Activated B cell treated with CpG ODN at 0.5 μM for 24 hours (primary cell): ENCODE data around the gene C16orf74. TPM values are rescaled to one million over a fixed set of nuclear protein-coding genes. Genes with fewer than 3 reads are reported as not detected.
A peak's percentile ranks its signal among the peaks of the same experiment; 100 is the strongest.

Experiments used
- ATAC-seq: fragments of 200-7000 bp; cut with Tn5 transposase; one replicate; pipeline ENCODE4 v1.10.0; 2021; ENCODE audit warnings: low read depth, mild to moderate bottlenecking, moderate library complexity
- CTCF ChIA-PET: fragments of 350-600 bp; sonication (Branson Sonifier 250); formaldehyde crosslinking; loops from one replicate; lab custom pipeline; 2021; ENCODE audit warnings: antibody characterized with exemption; lab: Charles Lee
- POLR2A ChIA-PET: fragments of 350-600 bp; sonication (Branson Sonifier 250); formaldehyde crosslinking; loops from one replicate; lab custom pipeline; 2021; ENCODE audit warnings: antibody characterized with exemption; lab: Charles Lee
- DNase-seq: peaks from one replicate; pipeline ENCODE4 v3.0.0; 2022
- H3K27ac Mint-ChIP-seq: one replicate; pipeline ENCODE4 v1.8.0; 2020; ENCODE audit warnings: mixed read lengths
- H3K27me3 Mint-ChIP-seq: one replicate; pipeline ENCODE4 v1.8.0; 2021; ENCODE audit warnings: mixed read lengths
- H3K36me3 Mint-ChIP-seq: one replicate; pipeline ENCODE4 v1.8.0; 2021; ENCODE audit warnings: low read depth, mixed read lengths
- H3K4me1 Mint-ChIP-seq: one replicate; pipeline ENCODE4 v1.8.0; 2021; ENCODE audit warnings: mixed read lengths
- H3K4me3 Mint-ChIP-seq: one replicate; pipeline ENCODE4 v1.8.0; 2020; ENCODE audit warnings: mild to moderate bottlenecking, mixed read lengths
- H3K9me3 Mint-ChIP-seq: one replicate; pipeline ENCODE4 v1.8.0; 2020; ENCODE audit warnings: mixed read lengths
- intact Hi-C: fragments of 100-400 bp; cut with micrococcal nuclease; formaldehyde crosslinking; loops from one replicate; pipeline ENCODE4 v1.15.1; 2024
- total RNA-seq: library from RNA; stranded (reverse); gene quantifications from 2 replicates; pipeline ENCODE4 v1.2.3, GENCODE V29; 2022
- TF ChIP-seq, protein P1 (sequence below): fragments of 200-600 bp; IDR thresholded peaks from one replicate; pipeline ENCODE4 v1.8.0; 2022; ENCODE audit warnings: antibody characterized with exemption, mild to moderate bottlenecking

C16orf74 gene
- total RNA-seq, 1 donor from 2014 or later: 18.3 TPM

DNA sequence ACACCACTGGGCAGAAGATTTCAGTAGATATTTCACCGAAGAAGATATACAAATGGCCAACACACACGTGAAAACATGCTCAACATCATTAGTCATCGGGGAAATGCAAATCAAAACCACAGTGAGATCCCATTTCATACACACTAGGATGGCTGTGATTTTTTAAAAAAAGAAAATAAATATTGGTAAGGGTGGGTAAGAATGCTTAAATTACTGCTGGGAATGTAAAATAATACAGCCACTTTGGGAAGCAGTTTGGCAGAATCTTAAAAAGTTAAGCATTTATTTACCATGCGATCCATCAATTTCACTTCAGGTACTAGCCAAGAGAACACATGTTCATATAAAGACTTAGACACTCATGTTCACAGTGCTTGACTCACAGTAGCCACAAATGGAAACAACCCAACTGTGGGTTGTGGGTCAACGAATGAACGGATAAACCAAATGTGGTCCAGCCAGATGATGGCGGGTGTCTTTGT, 6.5 kb upstream of the C16orf74 start:
- Mint-ChIP-seq H3K9me3 (peaks cover 3% of the 10 kb centered on the region), H3K4me3 (peak overlapping the region; percentile 83), H3K27ac (peak overlapping the region; percentile 100), H3K27me3 (no peaks in the 10 kb centered on the region), H3K36me3 (no peaks in the 10 kb centered on the region), H3K4me1 (peaks cover 94% of the 10 kb centered on the region)
- ChIA-PET POLR2A (interaction anchor here (0.6 to 2.7 kb wide), 14 partner anchors 11 to 448 kb away, joined by 3 to 23 read pairs (median 4); no protein-coding TSS in a partner anchor), CTCF (interaction anchor here (1.6 kb wide), 1 partner anchor 20 kb away, joined by 3 read pairs; no protein-coding TSS in a partner anchor)
- DNase-seq (no peak), ATAC-seq (peak; percentile 7)
- intact Hi-C loops: loop anchor here (2.0 to 10.0 kb wide), 11 partner anchors 69 to 1737 kb away; partner anchors contain the start of genes FBXO31, GINS2 and ZCCHC14
- TF ChIP-seq, protein P1, sequence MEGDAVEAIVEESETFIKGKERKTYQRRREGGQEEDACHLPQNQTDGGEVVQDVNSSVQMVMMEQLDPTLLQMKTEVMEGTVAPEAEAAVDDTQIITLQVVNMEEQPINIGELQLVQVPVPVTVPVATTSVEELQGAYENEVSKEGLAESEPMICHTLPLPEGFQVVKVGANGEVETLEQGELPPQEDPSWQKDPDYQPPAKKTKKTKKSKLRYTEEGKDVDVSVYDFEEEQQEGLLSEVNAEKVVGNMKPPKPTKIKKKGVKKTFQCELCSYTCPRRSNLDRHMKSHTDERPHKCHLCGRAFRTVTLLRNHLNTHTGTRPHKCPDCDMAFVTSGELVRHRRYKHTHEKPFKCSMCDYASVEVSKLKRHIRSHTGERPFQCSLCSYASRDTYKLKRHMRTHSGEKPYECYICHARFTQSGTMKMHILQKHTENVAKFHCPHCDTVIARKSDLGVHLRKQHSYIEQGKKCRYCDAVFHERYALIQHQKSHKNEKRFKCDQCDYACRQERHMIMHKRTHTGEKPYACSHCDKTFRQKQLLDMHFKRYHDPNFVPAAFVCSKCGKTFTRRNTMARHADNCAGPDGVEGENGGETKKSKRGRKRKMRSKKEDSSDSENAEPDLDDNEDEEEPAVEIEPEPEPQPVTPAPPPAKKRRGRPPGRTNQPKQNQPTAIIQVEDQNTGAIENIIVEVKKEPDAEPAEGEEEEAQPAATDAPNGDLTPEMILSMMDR: no peak

DNA sequence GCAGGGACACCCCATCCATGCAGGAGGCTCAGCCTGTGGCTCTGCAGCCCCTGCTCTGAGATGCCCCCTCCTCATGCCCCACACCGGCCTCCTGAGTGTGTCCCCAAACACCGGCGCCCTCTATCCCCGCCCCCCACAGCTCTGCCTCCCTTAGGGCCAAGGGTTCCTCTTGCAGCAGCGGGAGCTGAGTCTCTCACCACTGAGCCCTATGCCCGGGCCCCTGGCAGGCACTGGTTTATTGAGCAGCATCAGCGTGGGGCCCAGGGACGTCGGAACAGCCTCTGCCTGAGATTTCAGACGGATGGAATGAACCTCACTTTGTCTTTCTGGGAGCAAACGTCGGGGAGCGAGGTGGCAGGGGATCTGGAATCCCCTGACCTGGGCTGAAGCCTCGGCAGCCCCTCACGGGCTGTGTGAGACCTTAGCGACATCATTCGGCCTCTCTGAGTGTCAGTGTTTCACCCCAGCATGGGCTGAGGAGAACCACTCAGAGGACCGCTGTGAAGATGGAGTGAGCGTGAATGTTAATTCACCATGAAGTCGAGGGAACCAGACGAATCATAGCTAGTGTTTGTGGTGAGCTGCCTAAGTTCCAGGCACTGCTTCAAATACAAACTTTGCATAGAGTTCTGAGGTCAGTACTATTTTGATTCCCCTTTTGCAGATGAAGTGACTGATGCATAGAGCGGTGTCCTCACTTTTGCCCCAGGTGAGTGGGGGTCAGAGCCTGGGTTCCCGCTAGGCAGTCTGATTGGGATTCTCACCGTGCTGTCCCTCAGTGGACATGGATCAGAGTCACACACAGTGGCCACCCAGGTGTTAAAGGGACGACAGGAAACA, 5.3 kb upstream of the C16orf74 start:
- ChIA-PET CTCF (interaction anchor here (0.6 to 1.6 kb wide), 4 partner anchors 18 to 96 kb away, joined by 3 to 6 read pairs (median 4); no protein-coding TSS in a partner anchor), POLR2A (interaction anchor here (0.6 to 2.7 kb wide), 30 partner anchors 10 to 1632 kb away, joined by 3 to 23 read pairs (median 4); partner anchors contain the start of gene GSE1)
- Mint-ChIP-seq H3K4me1 (peaks cover 94% of the 10 kb centered on the region), H3K27me3 (no peaks in the 10 kb centered on the region), H3K27ac (peak overlapping the region; percentile 100), H3K4me3 (peak overlapping the region; percentile 83), H3K9me3 (peaks cover 3% of the 10 kb centered on the region), H3K36me3 (no peaks in the 10 kb centered on the region)
- ATAC-seq (peak; percentile 61), DNase-seq (peak; percentile 69)
- intact Hi-C loops: loop anchor here (1.0 to 10.0 kb wide), 13 partner anchors 21 to 1739 kb away; partner anchors contain the start of genes COX4I1, EMC8, FBXO31 and GINS2
- TF ChIP-seq, protein P1: no peak

DNA sequence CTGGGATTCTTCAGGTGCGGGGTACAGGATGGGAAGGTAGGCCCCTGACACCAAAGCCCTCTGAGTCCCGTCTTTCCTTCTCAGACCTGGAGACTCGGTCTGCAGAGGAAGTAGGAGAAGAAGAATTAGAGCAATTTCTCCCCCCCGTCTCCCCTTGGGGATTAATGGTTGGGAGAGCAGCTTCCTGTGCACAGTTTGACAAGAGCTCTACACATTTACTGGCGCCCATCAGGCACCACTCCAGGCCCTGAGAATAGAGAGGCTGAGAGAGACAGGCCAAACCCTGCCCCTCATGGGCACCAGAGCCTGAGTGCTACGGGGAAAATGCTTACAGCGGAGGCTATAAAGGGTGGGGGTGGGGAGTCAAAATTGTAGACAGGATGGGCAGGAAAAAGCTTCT, 3.5 kb upstream of the C16orf74 start:
- peak; percentile 23 for ATAC-seq
- Mint-ChIP-seq H3K27me3 (no peaks in the 10 kb centered on the region), H3K9me3 (peaks cover 3% of the 10 kb centered on the region), H3K27ac (peak overlapping the region; percentile 100), H3K4me1 (peaks cover 90% of the 10 kb centered on the region), H3K4me3 (peak overlapping the region; percentile 76), H3K36me3 (peaks cover 3% of the 10 kb centered on the region)
- intact Hi-C loops: loop anchor here (5.0 to 10.0 kb wide), 4 partner anchors 727 to 1740 kb away; partner anchors contain the start of genes FBXO31, KIAA0513 and ZCCHC14
- DNase-seq: peak; percentile 40
- ChIA-PET CTCF (interaction anchor here (0.9 to 1.5 kb wide), 3 partner anchors 36 to 79 kb away, joined by 3 to 4 read pairs (median 3); no protein-coding TSS in a partner anchor), POLR2A (interaction anchor here (0.6 to 3.2 kb wide), 13 partner anchors 10 to 254 kb away, joined by 3 to 16 read pairs (median 4); no protein-coding TSS in a partner anchor)
- TF ChIP-seq, protein P1: no peak

DNA sequence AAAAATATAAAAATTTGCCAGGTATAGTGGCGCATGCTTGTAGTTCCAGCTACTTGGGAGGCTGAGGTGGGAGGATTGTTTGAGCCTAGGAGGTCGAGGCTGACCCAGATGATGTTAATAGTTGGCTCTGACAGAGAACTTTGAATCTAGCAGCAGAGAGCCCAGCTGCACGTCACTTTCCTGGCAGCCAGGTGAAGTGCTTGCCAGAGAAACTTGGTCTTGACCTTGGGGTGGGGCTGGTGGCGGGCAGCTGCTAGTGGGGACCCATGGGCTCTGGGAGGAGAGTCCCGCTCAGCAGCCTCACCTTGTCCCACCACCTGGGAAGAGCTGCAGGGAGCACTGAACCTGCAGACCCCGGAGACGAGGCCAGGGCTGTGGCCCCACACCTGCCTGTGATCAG, 3.1 kb upstream of the C16orf74 start:
- Mint-ChIP-seq H3K27ac (peak overlapping the region; percentile 100), H3K4me1 (peaks cover 87% of the 10 kb centered on the region), H3K27me3 (no peaks in the 10 kb centered on the region), H3K36me3 (peaks cover 3% of the 10 kb centered on the region), H3K9me3 (no peaks in the 10 kb centered on the region), H3K4me3 (peak overlapping the region; percentile 76)
- ChIA-PET CTCF (interaction anchor here (0.9 to 1.5 kb wide), 3 partner anchors 35 to 79 kb away, joined by 3 to 4 read pairs (median 3); no protein-coding TSS in a partner anchor), POLR2A (interaction anchor here (0.6 to 3.2 kb wide), 11 partner anchors 10 to 255 kb away, joined by 3 to 16 read pairs (median 6); no protein-coding TSS in a partner anchor)
- ATAC-seq (no peak), DNase-seq (no peak)
- intact Hi-C loops: loop anchor here (5.0 to 10.0 kb wide), 4 partner anchors 727 to 1741 kb away; partner anchors contain the start of genes FBXO31, KIAA0513 and ZCCHC14
- TF ChIP-seq, protein P1: no peak
